ENCODE data around the gene ARHGAP44. TPM values are rescaled to one million over a fixed set of nuclear protein-coding genes. Genes with fewer than 3 reads are reported as not detected.

The ARHGAP44 gene
- polyA plus RNA-seq, 1 donor (not counting 4 experiments of a cell fraction or from before 2014, with no cell fraction given) = 2.2 TPM

DNA sequence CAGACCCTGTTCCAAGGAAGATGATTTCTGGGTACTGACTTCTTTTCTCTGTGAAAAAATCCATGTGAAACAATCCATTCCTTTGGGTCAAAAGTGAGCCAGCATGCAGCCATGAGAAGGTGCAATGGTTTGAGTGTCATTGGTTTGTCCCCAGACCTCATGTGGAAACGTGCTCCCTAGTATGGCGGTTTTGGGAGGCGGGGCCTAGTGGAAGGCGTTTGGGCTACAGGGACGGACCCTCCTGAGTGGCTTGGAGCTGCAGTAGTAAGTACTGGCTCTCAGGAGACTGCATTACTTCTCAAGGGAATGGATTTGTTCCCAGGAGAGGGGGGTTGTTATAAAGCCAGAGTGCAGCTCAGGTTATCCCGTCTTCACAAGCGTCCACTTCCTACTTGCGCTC lies 209.2 kb downstream of the ARHGAP44 start:
- FAIRE-seq (no peak), DNase-seq (ENCODE audit: low read depth, low spot score) (no peak)
- H3K36me3 ChIP-seq (ENCODE audit: control insufficient read depth in 2 of 2, extremely low read depth in 1 of 2, insufficient read depth in 2 of 2, low read length in 2 of 2) = peaks cover 64 to 66% of the 10 kb centered on the region in 2 experiments
- no peaks in the 10 kb centered on the region for H4K20me1 ChIP-seq (ENCODE audit: control insufficient read depth, extremely low read depth, insufficient read depth, low read length)
- H3K9ac ChIP-seq (ENCODE audit: control insufficient read depth, extremely low read depth, insufficient read depth, low read length) = no peak overlapping the region
- H3K4me2 ChIP-seq (ENCODE audit: control insufficient read depth, extremely low read depth, insufficient read depth, low read depth, low read length) = no peak overlapping the region
- H3K27me3 ChIP-seq (ENCODE audit: control insufficient read depth, extremely low read depth, insufficient read depth, low read length) = no peaks in the 10 kb centered on the region
- H2AFZ ChIP-seq (ENCODE audit: control insufficient read depth, low read length) = no peak overlapping the region
- H3K27ac ChIP-seq (ENCODE audit: control insufficient read depth, insufficient read depth, low read length) = no peak overlapping the region
- H3K4me1 ChIP-seq (ENCODE audit: control insufficient read depth, extremely low read depth, insufficient read depth, low read length) = no peaks in the 10 kb centered on the region
- dilution Hi-C loops (cut with MboI; ENCODE audit: extremely low pct_ligation_motif_present, low sequenced_read_pairs) = no loop called here
- no peaks in the 10 kb centered on the region for H3K9me1 ChIP-seq (ENCODE audit: control insufficient read depth, extremely low read depth, insufficient read depth, low read length)
- H3K9me3 ChIP-seq (ENCODE audit: control insufficient read depth, low read depth, low read length) = no peaks in the 10 kb centered on the region
- peaks cover 6% of the 10 kb centered on the region for H3K79me2 ChIP-seq (ENCODE audit: control insufficient read depth, insufficient read depth, low read length)
- no peak overlapping the region for H3K4me3 ChIP-seq (ENCODE audit: control insufficient read depth in 2 of 3, extremely low read depth in 1 of 3, insufficient read depth in 2 of 3, low read depth in 1 of 3, low read length in 3 of 3)
- no peak for TF ChIP-seq EZH2 (IDR thresholded peaks at IDR 0.05; ENCODE audit: low read length)
- TF ChIP-seq, protein P1, sequence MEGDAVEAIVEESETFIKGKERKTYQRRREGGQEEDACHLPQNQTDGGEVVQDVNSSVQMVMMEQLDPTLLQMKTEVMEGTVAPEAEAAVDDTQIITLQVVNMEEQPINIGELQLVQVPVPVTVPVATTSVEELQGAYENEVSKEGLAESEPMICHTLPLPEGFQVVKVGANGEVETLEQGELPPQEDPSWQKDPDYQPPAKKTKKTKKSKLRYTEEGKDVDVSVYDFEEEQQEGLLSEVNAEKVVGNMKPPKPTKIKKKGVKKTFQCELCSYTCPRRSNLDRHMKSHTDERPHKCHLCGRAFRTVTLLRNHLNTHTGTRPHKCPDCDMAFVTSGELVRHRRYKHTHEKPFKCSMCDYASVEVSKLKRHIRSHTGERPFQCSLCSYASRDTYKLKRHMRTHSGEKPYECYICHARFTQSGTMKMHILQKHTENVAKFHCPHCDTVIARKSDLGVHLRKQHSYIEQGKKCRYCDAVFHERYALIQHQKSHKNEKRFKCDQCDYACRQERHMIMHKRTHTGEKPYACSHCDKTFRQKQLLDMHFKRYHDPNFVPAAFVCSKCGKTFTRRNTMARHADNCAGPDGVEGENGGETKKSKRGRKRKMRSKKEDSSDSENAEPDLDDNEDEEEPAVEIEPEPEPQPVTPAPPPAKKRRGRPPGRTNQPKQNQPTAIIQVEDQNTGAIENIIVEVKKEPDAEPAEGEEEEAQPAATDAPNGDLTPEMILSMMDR (optimal IDR thresholded peaks at IDR 0.05 in 1 of 3, IDR thresholded peaks at IDR 0.05 in 1 of 3, conservative IDR thresholded peaks at IDR 0.05 in 1 of 3; ENCODE audit: extremely low read depth in 1 of 3, insufficient read depth in 2 of 3, low read length in 3 of 3) = no peak

DNA sequence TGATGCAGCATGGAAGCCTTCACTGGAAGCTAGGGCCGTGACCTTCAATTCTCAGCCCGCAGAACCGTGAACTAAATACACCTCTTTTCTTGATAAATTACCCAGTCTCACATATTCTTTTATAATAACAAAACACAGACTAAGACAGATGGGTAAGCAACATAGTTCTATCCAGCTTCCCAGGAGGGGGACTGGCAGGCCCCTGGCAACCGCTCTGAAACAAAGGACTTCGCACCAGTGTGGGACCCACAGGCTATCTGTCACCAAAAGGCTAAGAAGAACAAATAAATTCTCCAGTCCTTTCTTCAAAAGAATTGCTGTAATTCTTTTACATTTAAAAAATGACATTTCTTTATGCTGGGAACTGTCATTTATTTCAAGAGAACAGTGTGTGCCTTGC lies 209.6 kb downstream of the ARHGAP44 start:
- Histone ChIP-seq H3K4me1 (ENCODE audit: control insufficient read depth, extremely low read depth, insufficient read depth, low read length) (no peaks in the 10 kb centered on the region), H4K20me1 (ENCODE audit: control insufficient read depth, extremely low read depth, insufficient read depth, low read length) (no peaks in the 10 kb centered on the region), H3K27me3 (ENCODE audit: control insufficient read depth, extremely low read depth, insufficient read depth, low read length) (no peaks in the 10 kb centered on the region), H3K9me1 (ENCODE audit: control insufficient read depth, extremely low read depth, insufficient read depth, low read length) (no peaks in the 10 kb centered on the region), H3K9ac (ENCODE audit: control insufficient read depth, extremely low read depth, insufficient read depth, low read length) (no peak overlapping the region), H3K27ac (ENCODE audit: control insufficient read depth, insufficient read depth, low read length) (no peak overlapping the region), H3K4me2 (ENCODE audit: control insufficient read depth, extremely low read depth, insufficient read depth, low read depth, low read length) (no peak overlapping the region), H2AFZ (ENCODE audit: control insufficient read depth, low read length) (no peak overlapping the region), H3K4me3 (ENCODE audit: control insufficient read depth in 2 of 3, extremely low read depth in 1 of 3, insufficient read depth in 2 of 3, low read depth in 1 of 3, low read length in 3 of 3) (no peak overlapping the region), H3K9me3 (ENCODE audit: control insufficient read depth, low read depth, low read length) (no peaks in the 10 kb centered on the region), H3K36me3 (ENCODE audit: control insufficient read depth in 2 of 2, extremely low read depth in 1 of 2, insufficient read depth in 2 of 2, low read length in 2 of 2) (peaks cover 64 to 66% of the 10 kb centered on the region in 2 experiments), H3K79me2 (ENCODE audit: control insufficient read depth, insufficient read depth, low read length) (peaks cover 6% of the 10 kb centered on the region)
- dilution Hi-C loops (cut with MboI; ENCODE audit: extremely low pct_ligation_motif_present, low sequenced_read_pairs) = no loop called here
- no peak for TF ChIP-seq EZH2 (IDR thresholded peaks at IDR 0.05; ENCODE audit: low read length)
- TF ChIP-seq, protein P1 (optimal IDR thresholded peaks at IDR 0.05 in 1 of 3, IDR thresholded peaks at IDR 0.05 in 1 of 3, conservative IDR thresholded peaks at IDR 0.05 in 1 of 3; ENCODE audit: extremely low read depth in 1 of 3, insufficient read depth in 2 of 3, low read length in 3 of 3) = no peak
- FAIRE-seq = no peak
- DNase-seq (ENCODE audit: low read depth, low spot score) = no peak
